Neural progenitor cell (in vitro differentiated cells): ENCODE data around the gene UBN2. TPM values are rescaled to one million over a fixed set of nuclear protein-coding genes. Genes with fewer than 3 reads are reported as not detected.
A peak's percentile ranks its signal among the peaks of the same experiment; 100 is the strongest.

Experiments
- DNase-seq: peaks from one replicate; pipeline ENCODE4 v3.0.0-alpha.2; 2016; ENCODE audit warnings: low spot score
- H2AFZ ChIP-seq: fragments of 200-600 bp; sonication (generic); replicated peaks from 2 replicates; pipeline ENCODE4 v1.6.1; 2016; ENCODE audit warnings: antibody characterized with exemption
- H3F3A ChIP-seq: fragments of 200-600 bp; sonication (generic); 2 replicates; pipeline ENCODE4 v1.6.1; 2016; ENCODE audit warnings: antibody characterized with exemption, low read depth
- H3K27ac ChIP-seq: fragments of 200-600 bp; sonication (generic); 2 replicates; pipeline ENCODE4 v1.5.1; 2016; ENCODE audit warnings: mild to moderate bottlenecking
- H3K27me3 ChIP-seq: fragments of 200-600 bp; sonication (generic); 2 replicates; pipeline ENCODE4 v1.6.1; 2016; ENCODE audit warnings: mild to moderate bottlenecking, moderate library complexity
- H3K36me3 ChIP-seq: fragments of 200-600 bp; sonication (generic); 2 replicates; pipeline ENCODE4 v1.5.1; 2016
- H3K4me1 ChIP-seq: fragments of 200-600 bp; sonication (generic); 2 replicates; pipeline ENCODE4 v1.6.1; 2016; ENCODE audit warnings: mixed run types
- H3K4me2 ChIP-seq: fragments of 200-600 bp; sonication (generic); 2 replicates; pipeline ENCODE4 v1.6.1; 2016
- H3K4me3 ChIP-seq: fragments of 200-600 bp; sonication (generic); 2 replicates; pipeline ENCODE4 v1.5.1; 2016
- H3K79me2 ChIP-seq: fragments of 200-600 bp; sonication (generic); 2 replicates; pipeline ENCODE4 v1.6.1; 2016; ENCODE audit warnings: low read depth
- H3K9ac ChIP-seq: fragments of 200-600 bp; sonication (generic); 2 replicates; pipeline ENCODE4 v1.6.1; 2016
- H3K9me3 ChIP-seq: fragments of 200-600 bp; sonication (generic); 2 replicates; pipeline ENCODE4 v1.5.1; 2016; ENCODE audit warnings: low read depth
- H4K20me1 ChIP-seq: fragments of 200-600 bp; sonication (generic); 2 replicates; pipeline ENCODE4 v1.6.1; 2016; ENCODE audit warnings: low read depth
- H3K27ac Mint-ChIP-seq: 3 replicates; pipeline ENCODE4 v1.8.0; 2021; ENCODE audit warnings: mixed read lengths
- H3K27me3 Mint-ChIP-seq: 2 replicates; pipeline ENCODE4 v1.8.0; 2022; ENCODE audit warnings: low read depth, mild to moderate bottlenecking, inconsistent platforms, moderate library complexity, mixed read lengths; ENCODE audit not compliant: insufficient read depth
- H3K36me3 Mint-ChIP-seq: 3 replicates; pipeline ENCODE4 v1.8.0; 2021; ENCODE audit warnings: mixed read lengths
- H3K4me1 Mint-ChIP-seq: 3 replicates; pipeline ENCODE4 v1.8.0; 2021; ENCODE audit warnings: mixed read lengths
- H3K4me3 Mint-ChIP-seq: 3 replicates; pipeline ENCODE4 v1.8.0; 2021; ENCODE audit warnings: mild to moderate bottlenecking, moderate library complexity, mixed read lengths
- H3K9me3 Mint-ChIP-seq: 3 replicates; pipeline ENCODE4 v1.8.0; 2020; ENCODE audit warnings: mixed read lengths
- CTCF ChIP-seq: fragments of 200-600 bp; sonication (generic); IDR thresholded peaks from 2 replicates; pipeline ENCODE4 v1.5.1; 2017; ENCODE audit warnings: antibody characterized with exemption, mild to moderate bottlenecking
- EZH2 ChIP-seq: fragments of 200-600 bp; sonication (generic); IDR thresholded peaks from 2 replicates; pipeline ENCODE4 v1.6.1; 2017; ENCODE audit warnings: antibody characterized with exemption, mild to moderate bottlenecking, moderate library complexity
- EZH2phosphoT487 ChIP-seq: fragments of 200-600 bp; sonication (generic); IDR thresholded peaks from 2 replicates; pipeline ENCODE4 v1.6.1; 2017; ENCODE audit warnings: antibody characterized with exemption
- total RNA-seq: library from RNA; depleted of rRNA; stranded (reverse); fragments of >200 nt; gene quantifications from 2 replicates; pipeline ENCODE4 v1.2.3, GENCODE V29; 2015; ENCODE audit warnings: low replicate concordance

UBN2 gene
- total RNA-seq, 1 donor from 2014 or later: 19.5 TPM

- Mint-ChIP-seq H3K4me3 (peak overlapping the region; percentile 95), H3K27me3 (peaks cover 16% of the 10 kb centered on the region), H3K27ac (peak overlapping the region; percentile 100), H3K4me1 (peaks cover 18% of the 10 kb centered on the region), H3K9me3 (peaks cover 17% of the 10 kb centered on the region), H3K36me3 (peaks cover 16% of the 10 kb centered on the region)
- Histone ChIP-seq H3K9ac (peak overlapping the region; percentile 51), H3F3A (peaks cover 32% of the 10 kb centered on the region), H3K36me3 (peaks cover 10% of the 10 kb centered on the region), H3K4me3 (peak overlapping the region; percentile 78), H3K4me2 (peak overlapping the region; percentile 86), H2AFZ (peak overlapping the region; percentile 28), H3K9me3 (no peaks in the 10 kb centered on the region), H3K4me1 (peaks cover 3% of the 10 kb centered on the region), H3K27me3 (no peaks in the 10 kb centered on the region), H4K20me1 (no peaks in the 10 kb centered on the region), H3K79me2 (peaks cover 36% of the 10 kb centered on the region), H3K27ac (peak overlapping the region; percentile 99)
- TF ChIP-seq EZH2 (no peak), EZH2phosphoT487 (no peak), CTCF (no peak)
- DNase-seq: no peak
These were observed 110.8 kb downstream of the UBN2 start for GRCh38 chr7:139341776-139342226.

GRCh38 chr7:139345042-139345441 lies 114.0 kb downstream of the UBN2 start:
- TF ChIP-seq CTCF (no peak), EZH2phosphoT487 (no peak), EZH2 (no peak)
- peaks cover 22% of the 10 kb centered on the region for H3K36me3 Mint-ChIP-seq

GRCh38 chr7:139351027-139351426 lies 120.0 kb downstream of the UBN2 start:
- TF ChIP-seq CTCF: no peak
- TF ChIP-seq EZH2phosphoT487: no peak
- TF ChIP-seq EZH2: no peak
- no peak for DNase-seq
- Histone ChIP-seq H3K4me2 (no peak overlapping the region), H3K27me3 (no peaks in the 10 kb centered on the region), H3K27ac (no peak overlapping the region), H3K9ac (no peak overlapping the region), H3K4me3 (no peak overlapping the region), H3K36me3 (peaks cover 8% of the 10 kb centered on the region), H3F3A (peaks cover 10% of the 10 kb centered on the region), H3K9me3 (no peaks in the 10 kb centered on the region), H3K4me1 (no peaks in the 10 kb centered on the region), H3K79me2 (no peaks in the 10 kb centered on the region), H2AFZ (no peak overlapping the region), H4K20me1 (no peaks in the 10 kb centered on the region)
- no peak overlapping the region for H3K4me3 Mint-ChIP-seq
- H3K4me1 Mint-ChIP-seq: no peaks in the 10 kb centered on the region
- peaks cover 35% of the 10 kb centered on the region for H3K36me3 Mint-ChIP-seq
- no peak overlapping the region for H3K27ac Mint-ChIP-seq
- peaks cover 4% of the 10 kb centered on the region for H3K27me3 Mint-ChIP-seq
- H3K9me3 Mint-ChIP-seq: no peaks in the 10 kb centered on the region

More at GRCh38 chr7:139345042-139345441, 114.0 kb downstream of the UBN2 start:
- no peaks in the 10 kb centered on the region for H3K27me3 ChIP-seq
- H2AFZ ChIP-seq: no peak overlapping the region
- H3K9ac ChIP-seq: no peak overlapping the region
- H3K9me3 Mint-ChIP-seq: peaks cover 7% of the 10 kb centered on the region
- no peak overlapping the region for H3K4me3 ChIP-seq
- H3K4me2 ChIP-seq: no peak overlapping the region
- no peak overlapping the region for H3K4me3 Mint-ChIP-seq
- no peaks in the 10 kb centered on the region for H4K20me1 ChIP-seq
- peaks cover 18% of the 10 kb centered on the region for H3K4me1 Mint-ChIP-seq
- peaks cover 36% of the 10 kb centered on the region for H3K79me2 ChIP-seq
- peaks cover 14% of the 10 kb centered on the region for H3K36me3 ChIP-seq
- DNase-seq: no peak
- no peak overlapping the region for H3K27ac ChIP-seq
- no peak overlapping the region for H3K27ac Mint-ChIP-seq
- no peaks in the 10 kb centered on the region for H3K9me3 ChIP-seq
- peaks cover 24% of the 10 kb centered on the region for H3F3A ChIP-seq
- H3K27me3 Mint-ChIP-seq: peaks cover 13% of the 10 kb centered on the region
- H3K4me1 ChIP-seq: peaks cover 3% of the 10 kb centered on the region
